ENCODE measurements around the gene CAMTA1.
A peak's percentile ranks its signal among the peaks of the same experiment; 100 is the strongest.

The CAMTA1 gene

DNA sequence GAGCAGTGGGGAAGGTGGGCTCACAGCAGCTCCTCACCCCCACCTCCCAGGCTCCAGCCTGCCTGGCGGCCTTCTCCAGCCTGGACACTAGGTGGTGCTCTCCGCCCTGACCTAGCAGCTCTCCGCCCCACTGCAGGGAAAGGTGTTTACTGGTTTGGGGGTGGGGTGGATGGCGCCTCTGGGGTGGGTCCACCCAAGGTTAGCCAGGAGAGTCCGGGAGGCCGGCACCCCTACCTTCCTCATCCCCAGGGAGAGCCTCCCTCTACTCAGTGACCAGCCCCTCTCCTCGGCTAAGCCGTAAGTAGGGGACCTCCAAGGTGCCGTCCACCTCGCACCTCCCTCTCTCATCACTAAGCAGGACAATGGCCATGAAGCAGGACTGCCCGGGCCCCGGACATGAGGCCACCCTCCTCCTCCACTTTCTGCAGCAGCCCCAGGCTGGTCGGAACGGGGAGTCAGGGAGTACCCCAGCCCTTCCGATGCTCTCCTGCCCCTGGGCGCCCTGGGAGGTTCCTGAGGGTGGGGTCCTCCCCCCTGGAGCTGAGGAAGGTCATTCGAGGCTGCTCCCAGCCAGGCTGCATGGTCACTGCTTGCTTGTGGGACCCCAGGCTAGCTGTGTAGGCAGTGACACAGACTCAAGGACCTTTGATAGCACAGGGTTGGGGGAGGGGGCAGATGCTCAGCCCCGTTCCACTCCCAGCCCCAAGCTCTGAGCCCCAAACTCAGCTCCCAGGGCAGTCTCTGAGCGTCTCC is 884.5 kb downstream of the CAMTA1 start:
- TF ChIP-seq, protein P1, sequence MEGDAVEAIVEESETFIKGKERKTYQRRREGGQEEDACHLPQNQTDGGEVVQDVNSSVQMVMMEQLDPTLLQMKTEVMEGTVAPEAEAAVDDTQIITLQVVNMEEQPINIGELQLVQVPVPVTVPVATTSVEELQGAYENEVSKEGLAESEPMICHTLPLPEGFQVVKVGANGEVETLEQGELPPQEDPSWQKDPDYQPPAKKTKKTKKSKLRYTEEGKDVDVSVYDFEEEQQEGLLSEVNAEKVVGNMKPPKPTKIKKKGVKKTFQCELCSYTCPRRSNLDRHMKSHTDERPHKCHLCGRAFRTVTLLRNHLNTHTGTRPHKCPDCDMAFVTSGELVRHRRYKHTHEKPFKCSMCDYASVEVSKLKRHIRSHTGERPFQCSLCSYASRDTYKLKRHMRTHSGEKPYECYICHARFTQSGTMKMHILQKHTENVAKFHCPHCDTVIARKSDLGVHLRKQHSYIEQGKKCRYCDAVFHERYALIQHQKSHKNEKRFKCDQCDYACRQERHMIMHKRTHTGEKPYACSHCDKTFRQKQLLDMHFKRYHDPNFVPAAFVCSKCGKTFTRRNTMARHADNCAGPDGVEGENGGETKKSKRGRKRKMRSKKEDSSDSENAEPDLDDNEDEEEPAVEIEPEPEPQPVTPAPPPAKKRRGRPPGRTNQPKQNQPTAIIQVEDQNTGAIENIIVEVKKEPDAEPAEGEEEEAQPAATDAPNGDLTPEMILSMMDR (conservative IDR thresholded peaks at IDR 0.05; ENCODE audit: low read length) = peak; percentile 72
- no peak overlapping the region for H3K4me3 ChIP-seq (ENCODE audit: low read length)
- DNase-seq (ENCODE audit: low read depth) = peak; percentile 20

DNA sequence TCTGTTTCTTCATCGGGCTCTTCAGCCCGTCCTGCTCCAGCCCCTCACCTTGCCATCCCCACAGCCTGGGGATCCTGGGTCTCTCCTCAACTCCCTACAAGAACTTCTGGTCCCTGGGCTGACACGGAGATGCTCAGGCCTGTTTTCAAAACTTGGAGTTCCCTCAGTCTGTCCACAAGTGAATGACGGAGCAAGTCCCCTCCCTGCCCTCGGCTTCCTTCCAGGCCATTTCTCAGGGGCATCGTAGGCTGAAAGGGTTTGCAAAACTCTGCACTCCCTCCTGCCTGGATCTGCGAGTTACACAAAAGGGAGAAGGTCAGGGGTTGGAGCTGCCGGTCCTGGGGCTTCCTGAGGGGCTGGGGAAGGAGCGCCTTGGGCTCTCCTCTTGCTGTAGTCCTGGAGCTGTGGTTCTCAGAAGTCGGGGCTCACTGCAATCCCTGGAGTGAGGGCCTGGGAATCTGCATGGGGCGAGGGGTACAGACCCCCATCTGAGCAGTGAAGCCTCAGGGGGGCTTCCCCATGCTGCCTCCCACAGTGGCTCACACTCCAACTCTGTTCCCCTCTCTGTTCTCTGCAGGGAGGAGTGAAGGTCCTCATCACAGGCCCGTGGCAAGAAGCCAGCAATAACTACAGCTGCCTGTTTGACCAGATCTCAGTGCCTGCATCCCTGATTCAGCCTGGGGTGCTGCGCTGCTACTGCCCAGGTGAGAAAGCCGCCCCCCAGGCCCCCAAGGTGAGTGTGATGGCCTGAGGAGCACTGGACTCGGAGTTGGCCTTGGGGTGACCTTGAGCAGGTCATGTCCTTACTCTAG is 885.3 kb downstream of the CAMTA1 start:
- no peak for DNase-seq (ENCODE audit: low read depth)
- TF ChIP-seq, protein P1 (conservative IDR thresholded peaks at IDR 0.05; ENCODE audit: low read length) = no peak
- no peak overlapping the region for H3K4me3 ChIP-seq (ENCODE audit: low read length)

DNA sequence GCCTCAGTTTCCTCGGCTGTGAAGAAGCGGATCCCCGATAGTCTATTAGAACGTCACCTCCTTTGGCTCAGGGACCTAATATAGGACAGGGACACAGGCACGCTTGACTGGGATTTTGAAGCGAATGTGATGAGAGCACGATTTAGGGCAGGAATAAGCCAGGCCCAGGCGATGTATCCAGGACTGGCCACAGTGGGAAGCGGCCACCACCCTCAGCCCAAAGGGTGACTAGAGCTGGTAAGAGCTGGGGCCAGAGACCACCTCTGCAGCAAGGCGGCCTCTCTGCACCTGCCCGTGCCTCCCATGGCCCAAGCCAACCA is 885.9 kb downstream of the CAMTA1 start:
- H3K4me3 ChIP-seq (ENCODE audit: low read length) = no peak overlapping the region
- DNase-seq (ENCODE audit: low read depth) = no peak
- TF ChIP-seq, protein P1 (conservative IDR thresholded peaks at IDR 0.05; ENCODE audit: low read length) = no peak

DNA sequence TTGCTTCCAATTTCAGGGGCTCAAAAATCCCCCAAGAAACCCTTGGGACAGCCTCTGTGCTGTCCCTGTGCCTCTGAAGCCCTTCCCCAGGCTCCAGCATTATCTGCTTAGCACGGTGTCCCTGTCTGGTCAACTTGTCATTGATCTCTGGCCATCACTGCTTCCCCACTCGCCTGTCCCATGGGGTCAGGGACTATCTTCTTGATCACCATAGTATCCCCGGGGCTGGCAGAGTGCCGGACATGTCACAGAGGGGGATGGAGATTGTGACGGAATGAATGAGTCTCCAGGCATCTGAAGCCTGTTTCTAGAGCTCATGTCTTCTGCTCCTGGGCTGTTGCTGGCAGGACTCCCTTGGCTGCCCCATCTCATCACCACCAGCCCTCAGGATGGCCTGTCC is 886.4 kb downstream of the CAMTA1 start:
- TF ChIP-seq, protein P1 (conservative IDR thresholded peaks at IDR 0.05; ENCODE audit: low read length) = no peak
- no peak overlapping the region for H3K4me3 ChIP-seq (ENCODE audit: low read length)
- no peak for DNase-seq (ENCODE audit: low read depth)

DNA sequence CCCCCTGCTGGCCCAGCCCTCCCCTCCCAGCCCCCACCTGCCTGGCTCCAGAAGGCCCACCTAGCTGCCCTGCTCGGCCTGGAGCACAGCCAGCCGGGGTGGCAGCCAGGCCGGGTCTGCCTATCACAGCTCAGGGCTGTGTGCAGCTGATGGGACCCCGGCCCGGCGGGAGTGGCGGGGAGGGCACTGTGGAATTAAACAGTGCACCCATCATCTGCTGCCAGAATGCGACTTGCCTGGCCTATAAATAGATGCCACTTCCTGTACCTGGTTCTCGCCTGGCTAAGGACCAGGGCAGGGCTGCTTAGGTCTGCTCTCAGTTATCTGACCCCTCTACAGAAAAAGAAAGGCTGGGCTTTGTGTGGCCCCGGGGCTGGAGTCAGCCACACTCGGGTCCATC is 887.6 kb downstream of the CAMTA1 start:
- no peak for DNase-seq (ENCODE audit: low read depth)
- H3K4me3 ChIP-seq (ENCODE audit: low read length) = no peak overlapping the region
- TF ChIP-seq, protein P1 (conservative IDR thresholded peaks at IDR 0.05; ENCODE audit: low read length) = no peak

DNA sequence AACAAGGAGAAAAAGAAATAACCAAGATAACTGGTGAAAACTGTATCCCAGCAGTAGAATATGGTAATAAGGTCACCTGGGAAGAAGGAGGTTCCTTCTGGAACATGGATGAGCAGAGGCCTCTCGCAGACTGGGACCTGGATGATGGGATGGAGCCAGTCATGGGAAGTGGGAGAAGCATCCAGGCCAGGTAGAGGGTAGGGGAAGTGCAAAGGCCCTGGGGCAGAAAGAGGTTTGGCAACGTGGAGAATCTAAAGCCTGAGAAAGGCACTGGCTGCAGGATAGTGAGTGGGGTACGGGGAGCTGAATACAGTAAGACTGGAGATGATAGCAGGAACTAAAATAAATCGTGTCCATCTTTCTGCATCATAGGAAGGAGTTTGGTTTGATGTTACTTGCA is 889.7 kb downstream of the CAMTA1 start:
- no peak for DNase-seq (ENCODE audit: low read depth)
- TF ChIP-seq, protein P1 (conservative IDR thresholded peaks at IDR 0.05; ENCODE audit: low read length) = no peak
- no peak overlapping the region for H3K4me3 ChIP-seq (ENCODE audit: low read length)
